HG03342 (cell line): ENCODE results near the gene CDK6.

Experiments
- ATAC-seq: cut with Tn5 transposase; IDR thresholded peaks from one replicate; pipeline ENCODE4 v1.9.1; 2021; ENCODE audit warnings: mild to moderate bottlenecking, moderate library complexity; ENCODE audit not compliant: unreplicated experiment

The CDK6 gene

DNA sequence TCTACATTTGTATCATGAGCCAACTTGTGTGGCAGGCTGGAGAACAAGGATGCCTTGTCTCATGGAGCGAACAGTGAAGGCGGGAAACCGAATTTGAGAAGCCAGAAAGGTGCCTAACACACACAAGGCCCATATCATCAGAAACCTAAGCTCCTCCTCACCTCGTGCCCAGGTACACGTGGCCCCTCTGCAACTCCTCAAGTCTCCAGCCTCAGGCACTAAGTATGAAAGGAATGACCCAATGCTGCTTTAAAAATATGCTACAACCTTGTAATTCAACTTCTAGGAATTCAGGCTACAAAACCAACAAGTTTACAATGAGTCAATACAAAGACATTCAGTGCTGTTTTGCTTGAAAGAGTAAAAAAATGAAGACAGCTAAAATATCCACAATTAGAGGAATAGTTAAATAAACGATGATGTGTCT, 95.7 kb downstream of the CDK6 start:
- ATAC-seq = no peak

- ATAC-seq = no peak
Measured at GRCh38 chr7:92740134-92740533, 96.2 kb downstream of the CDK6 start.

DNA sequence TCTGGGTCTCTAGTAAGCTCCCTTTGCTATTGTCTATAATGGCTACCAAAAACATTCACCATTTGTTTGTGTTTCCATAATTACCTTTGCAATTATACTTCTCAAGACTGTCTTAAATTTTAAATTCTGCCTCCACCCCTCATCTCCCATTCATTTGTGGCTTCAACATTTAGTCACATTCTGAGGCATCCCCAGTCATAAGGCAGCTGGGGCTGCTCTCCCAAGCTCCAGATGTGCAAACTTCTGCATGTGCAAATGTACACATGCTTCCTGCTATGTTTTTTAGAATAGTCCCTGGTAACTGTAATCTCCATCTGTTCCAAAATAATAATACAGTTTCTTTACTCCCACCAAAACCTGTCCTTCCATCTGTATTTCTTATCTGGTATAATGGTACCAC, 97.3 kb downstream of the CDK6 start:
- no peak for ATAC-seq

DNA sequence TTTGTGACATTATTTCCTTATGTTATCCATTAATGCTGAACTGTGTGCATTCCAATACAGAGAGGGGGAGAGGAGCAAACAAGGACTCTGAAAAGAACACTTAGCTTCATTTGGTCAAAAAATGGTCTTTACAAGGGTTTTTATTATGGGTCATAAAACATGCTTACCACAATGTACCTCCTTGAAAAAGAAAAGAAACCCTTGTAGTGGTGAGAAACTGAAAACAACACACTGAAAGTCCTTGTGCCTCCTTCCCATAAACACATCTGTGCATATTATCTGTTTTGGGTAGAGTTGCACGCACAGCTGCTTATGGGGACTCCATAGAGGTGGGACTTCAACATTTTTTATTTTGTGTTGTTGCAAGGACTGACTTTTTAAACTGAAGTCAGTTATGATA, 98.7 kb downstream of the CDK6 start:
- peak; percentile 95 for ATAC-seq

- ATAC-seq = no peak
Measured at GRCh38 chr7:92736870-92737269, 99.5 kb downstream of the CDK6 start.

GRCh38 chr7:92735707-92736106, 100.7 kb downstream of the CDK6 start:
- ATAC-seq = no peak

GRCh38 chr7:92732316-92733036, 103.9 kb downstream of the CDK6 start:
- ATAC-seq = peak; percentile 22

DNA sequence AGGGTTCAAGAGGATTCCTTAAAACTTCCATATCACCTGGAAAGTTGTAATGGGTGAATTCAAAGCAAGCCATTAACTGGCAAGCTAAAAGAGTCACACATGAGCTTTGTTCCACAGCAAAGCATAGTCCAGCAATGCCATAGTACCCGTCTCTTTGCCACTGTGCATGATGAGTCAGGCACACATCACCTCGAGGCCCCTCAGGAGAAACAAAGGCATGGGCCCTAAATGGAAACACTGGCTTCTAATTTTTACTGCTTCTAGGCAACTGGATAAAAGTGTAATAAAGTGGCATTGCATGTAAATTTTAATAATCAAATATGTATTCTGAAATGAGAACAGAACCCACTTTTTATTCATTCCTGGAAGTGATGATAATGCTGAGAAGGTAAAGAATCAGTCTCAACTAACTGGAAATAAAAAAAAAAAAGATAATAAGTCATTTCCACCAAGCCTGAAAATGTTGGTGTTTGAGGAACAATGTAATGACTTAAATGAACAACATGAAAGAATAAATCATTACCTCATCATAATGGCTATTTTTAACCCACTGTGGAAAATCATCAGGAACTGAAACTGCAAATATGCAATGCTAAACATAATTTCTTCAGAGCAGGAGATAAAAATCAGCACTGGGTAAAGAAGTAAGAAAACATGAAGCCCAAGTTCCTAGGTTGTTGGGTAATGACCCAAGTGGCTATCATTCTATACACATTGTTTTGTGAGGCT, 104.9 kb downstream of the CDK6 start:
- ATAC-seq = peak; percentile 52

GRCh38 chr7:92730808-92731207, 105.6 kb downstream of the CDK6 start:
- ATAC-seq = no peak

- no peak for ATAC-seq
Measured at GRCh38 chr7:92729751-92730150, 106.6 kb downstream of the CDK6 start.

DNA sequence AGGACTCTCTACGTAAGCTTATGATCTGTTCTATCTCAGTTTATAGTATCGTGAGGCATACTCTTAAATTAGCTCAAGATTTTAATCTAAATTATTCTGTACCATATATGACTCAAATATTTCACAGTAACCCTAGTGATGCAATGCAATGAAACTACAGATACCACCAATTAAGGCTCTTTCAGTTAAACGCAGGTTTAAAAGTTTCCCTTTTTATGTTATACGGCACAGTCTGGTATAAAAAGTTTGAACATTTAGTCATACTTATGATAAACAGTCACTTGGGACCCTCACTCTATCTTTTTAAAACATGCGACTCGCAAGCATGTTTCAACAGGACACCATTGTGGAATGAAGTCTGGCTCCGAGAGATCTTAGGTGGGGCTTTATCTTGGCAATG, 107.2 kb downstream of the CDK6 start:
- no peak for ATAC-seq

DNA sequence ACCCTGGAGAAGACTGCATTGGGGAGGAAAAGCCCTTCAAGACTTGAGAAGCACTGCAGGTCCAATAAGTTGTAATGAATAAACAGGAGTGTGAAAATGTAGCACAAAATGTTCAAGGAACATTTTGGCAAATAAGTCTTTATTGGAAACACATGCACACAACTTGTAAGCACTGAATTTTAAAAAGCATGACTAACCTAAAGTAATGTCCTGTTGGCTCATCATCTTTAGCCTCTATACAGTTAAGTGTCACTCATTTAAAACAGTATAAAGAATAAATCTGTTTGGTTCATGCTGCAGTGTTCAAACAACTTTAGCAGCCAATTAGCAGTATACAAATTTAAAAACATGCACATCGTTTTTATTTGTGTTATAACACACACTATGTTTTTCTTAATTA, 108.6 kb downstream of the CDK6 start:
- no peak for ATAC-seq

GRCh38 chr7:92725161-92725925, 111.0 kb downstream of the CDK6 start:
- no peak for ATAC-seq

DNA sequence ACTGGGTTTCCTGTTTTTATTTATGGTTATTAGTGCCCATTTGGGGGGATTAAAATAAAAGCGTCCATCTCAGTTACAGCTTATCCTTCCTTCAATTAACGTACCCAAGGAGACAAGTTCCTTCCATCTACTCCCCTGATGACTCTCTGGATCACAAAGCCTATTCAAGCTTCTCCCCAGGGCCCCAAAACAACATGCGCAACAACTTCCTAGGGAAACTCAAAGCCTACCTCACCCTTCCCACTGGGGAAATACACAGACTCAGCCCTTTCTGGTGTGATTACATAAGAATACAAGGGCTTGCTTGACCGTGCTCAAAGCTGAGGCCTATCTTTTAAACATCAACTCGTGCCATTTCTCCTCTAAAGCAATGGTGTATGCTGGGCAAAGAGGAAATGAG, 112.4 kb downstream of the CDK6 start:
- ATAC-seq = no peak

- no peak for ATAC-seq
Measured at GRCh38 chr7:92723205-92723604, 113.2 kb downstream of the CDK6 start.

- ATAC-seq = no peak
Measured at GRCh38 chr7:92722541-92722940, 113.8 kb downstream of the CDK6 start.

GRCh38 chr7:92720604-92721350, 115.6 kb downstream of the CDK6 start:
- ATAC-seq = peak; percentile 53

DNA sequence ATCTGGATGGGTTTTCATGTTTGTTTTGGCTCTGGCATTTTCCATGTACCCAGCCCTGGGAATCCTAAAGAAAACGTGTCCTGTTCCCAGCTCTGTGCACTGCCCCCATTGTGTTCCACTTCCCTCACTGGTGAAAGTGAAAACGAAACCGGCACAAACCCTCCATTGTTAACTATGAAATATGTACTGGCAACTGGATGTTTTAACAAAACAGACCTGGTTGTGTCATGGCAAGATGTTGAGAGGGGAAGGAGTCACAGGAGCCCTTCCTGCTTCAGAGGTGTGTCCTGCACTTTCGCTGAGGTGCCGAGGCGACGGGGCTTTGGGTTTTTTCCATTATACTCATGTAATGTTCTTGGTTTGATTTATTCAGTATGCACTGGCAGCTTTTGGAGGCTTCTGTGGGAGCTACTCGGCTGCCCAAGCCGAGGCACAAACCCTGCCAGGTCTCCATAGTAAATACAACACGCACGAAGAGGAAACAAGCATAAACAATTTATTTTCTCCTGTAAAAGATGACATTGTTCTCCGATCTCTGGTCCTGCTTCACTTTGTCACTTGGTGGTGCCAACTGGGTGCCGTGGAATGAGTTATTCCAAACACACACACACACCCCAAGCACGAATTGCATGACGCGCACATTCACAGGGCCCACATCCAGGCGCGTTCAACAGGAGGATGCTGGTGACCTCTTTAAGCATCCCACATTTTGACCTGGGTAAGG, 118.2 kb downstream of the CDK6 start:
- ATAC-seq = peak; percentile 71

DNA sequence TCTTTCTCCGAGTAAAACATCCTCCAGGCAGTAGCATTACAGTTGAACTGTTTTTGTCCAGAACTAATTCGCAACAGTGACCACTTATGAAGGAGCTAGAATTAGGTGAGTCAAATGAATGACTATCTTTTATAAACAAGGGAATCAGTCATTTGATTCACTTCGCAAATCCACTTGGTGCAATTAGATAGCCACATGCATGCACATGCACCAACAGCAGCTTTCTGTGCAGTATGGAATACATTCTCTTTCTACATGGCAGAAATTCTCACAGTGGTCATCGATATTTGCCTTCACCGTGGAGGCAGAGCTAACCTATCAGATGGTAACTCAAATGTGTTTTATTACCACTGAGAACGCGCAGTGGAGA, 118.8 kb downstream of the CDK6 start:
- ATAC-seq = peak; percentile 3

DNA sequence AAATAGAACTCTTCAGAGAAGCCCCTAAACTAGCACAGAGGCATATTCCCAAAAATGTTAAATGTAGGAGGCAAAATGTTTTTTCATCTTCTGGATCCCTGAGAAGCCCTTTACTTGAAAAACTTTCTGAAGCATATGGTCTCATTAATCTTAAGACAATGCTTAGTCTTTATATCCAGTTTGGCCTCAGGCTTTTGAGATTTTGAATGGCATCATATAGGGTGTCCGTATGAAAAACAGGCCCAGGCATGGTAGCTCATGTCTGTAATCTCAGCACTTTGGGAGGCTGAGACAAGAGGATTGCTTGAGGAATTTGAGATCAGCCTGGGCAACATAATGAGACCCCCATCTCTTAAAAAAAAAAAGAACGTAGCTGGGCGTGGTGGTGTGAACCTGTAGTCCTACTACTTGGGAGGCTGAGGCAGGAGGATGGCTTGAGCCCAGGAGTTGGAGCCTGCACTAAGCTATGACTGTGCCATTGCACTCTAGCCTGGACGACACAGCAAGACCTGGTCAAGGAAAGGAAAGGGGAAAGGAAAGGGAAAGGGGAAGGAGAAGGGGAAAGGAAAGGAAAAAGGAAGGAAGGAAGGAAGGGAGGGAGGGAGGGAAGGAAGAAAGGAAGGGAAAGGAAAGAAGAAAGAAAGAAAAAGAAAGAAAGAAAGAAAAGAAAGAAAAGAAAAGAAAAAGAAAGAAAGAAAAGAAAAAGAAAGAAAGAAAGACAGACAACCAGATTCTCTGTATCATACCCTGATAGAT, 119.4 kb downstream of the CDK6 start:
- ATAC-seq = no peak
